Astrocyte (in vitro differentiated cells and primary cell): ENCODE data around the gene RBM47. TPM values are rescaled to one million over a fixed set of nuclear protein-coding genes. Genes with fewer than 3 reads are reported as not detected.

Experiments
- DNase-seq: peaks from one replicate; pipeline ENCODE4 v3.0.0-alpha.2; 2010; ENCODE audit warnings: low read depth
- FAIRE-seq: peaks from 2 replicates; lab custom pipeline; 2011; peaks lifted over from hg19 to GRCh38; lab: Jason Lieb, UNC
- H2AFZ ChIP-seq: 2 replicates; pipeline ENCODE4 v1.6.0; 2012; ENCODE audit warnings: low read depth, low read length, inconsistent platforms
- H3K27ac ChIP-seq: 2 replicates; pipeline ENCODE4 v1.5.1; 2011; ENCODE audit warnings: low read depth, low read length, inconsistent platforms
- H3K27me3 ChIP-seq: 2 replicates; pipeline ENCODE4 v1.6.0; 2011; ENCODE audit warnings: low read length, inconsistent platforms; ENCODE audit not compliant: insufficient read depth
- H3K36me3 ChIP-seq: 2 replicates; pipeline ENCODE4 v1.5.1; 2011; ENCODE audit warnings: low read length, inconsistent platforms; ENCODE audit not compliant: insufficient read depth
- H3K4me1 ChIP-seq: 2 replicates; pipeline ENCODE4 v1.5.1; 2011; ENCODE audit warnings: low read length, inconsistent platforms; ENCODE audit not compliant: insufficient read depth
- H3K4me2 ChIP-seq: 2 replicates; pipeline ENCODE4 v1.6.0; 2012; ENCODE audit warnings: low read length, inconsistent platforms
- H3K4me3 ChIP-seq: 2 replicates; pipeline ENCODE4 v1.5.1; 2011; ENCODE audit warnings: low read depth, mild to moderate bottlenecking, low read length, inconsistent platforms; ENCODE audit not compliant: insufficient read depth
- H3K79me2 ChIP-seq: 2 replicates; pipeline ENCODE4 v1.6.0; 2012; ENCODE audit warnings: mild to moderate bottlenecking, low read length, inconsistent platforms; ENCODE audit not compliant: insufficient read depth
- H3K9ac ChIP-seq: 2 replicates; pipeline ENCODE4 v1.6.0; 2012; ENCODE audit warnings: mild to moderate bottlenecking, low read length, inconsistent platforms
- H3K9me3 ChIP-seq: 2 replicates; pipeline ENCODE4 v1.5.1; 2012; ENCODE audit warnings: low read depth, mild to moderate bottlenecking, low read length, inconsistent platforms; ENCODE audit not compliant: insufficient read depth
- H4K20me1 ChIP-seq: 2 replicates; pipeline ENCODE4 v1.6.0; 2012; ENCODE audit warnings: low read length, inconsistent platforms; ENCODE audit not compliant: insufficient read depth
- H3K27ac Mint-ChIP-seq: one replicate; pipeline ENCODE4 v1.8.0; 2021; ENCODE audit warnings: mild to moderate bottlenecking, mixed read lengths; ENCODE audit not compliant: unreplicated experiment
- H3K27me3 Mint-ChIP-seq: one replicate; pipeline ENCODE4 v1.8.0; 2021; ENCODE audit warnings: low read depth, mixed read lengths; ENCODE audit not compliant: unreplicated experiment
- H3K36me3 Mint-ChIP-seq: one replicate; pipeline ENCODE4 v1.8.0; 2021; ENCODE audit warnings: low read depth, mixed read lengths; ENCODE audit not compliant: unreplicated experiment
- H3K4me1 Mint-ChIP-seq: one replicate; pipeline ENCODE4 v1.8.0; 2021; ENCODE audit warnings: low read depth, mixed read lengths; ENCODE audit not compliant: unreplicated experiment
- H3K4me3 Mint-ChIP-seq: one replicate; pipeline ENCODE4 v1.8.0; 2021; ENCODE audit warnings: mild to moderate bottlenecking, moderate library complexity, mixed read lengths; ENCODE audit not compliant: unreplicated experiment
- H3K9me3 Mint-ChIP-seq: one replicate; pipeline ENCODE4 v1.8.0; 2021; ENCODE audit warnings: mild to moderate bottlenecking, mixed read lengths; ENCODE audit not compliant: unreplicated experiment
- EZH2 ChIP-seq: IDR thresholded peaks from 2 replicates; pipeline ENCODE4 v1.6.1; 2012; ENCODE audit warnings: mild to moderate bottlenecking, low read length, inconsistent platforms; ENCODE audit not compliant: insufficient read depth
- total RNA-seq: library from RNA; stranded (reverse); gene quantifications from 2 replicates; pipeline ENCODE4 v1.2.1, GENCODE V29; 2021
- TF ChIP-seq, protein P1 (sequence below): IDR thresholded peaks from 2 replicates; pipeline ENCODE4 v1.5.1; 2011; ENCODE audit warnings: low read depth, mild to moderate bottlenecking, inconsistent platforms, low read length, moderate library complexity; ENCODE audit not compliant: insufficient read depth

The RBM47 gene
- total RNA-seq, 1 donor from 2014 or later, result 2.9 TPM

DNA sequence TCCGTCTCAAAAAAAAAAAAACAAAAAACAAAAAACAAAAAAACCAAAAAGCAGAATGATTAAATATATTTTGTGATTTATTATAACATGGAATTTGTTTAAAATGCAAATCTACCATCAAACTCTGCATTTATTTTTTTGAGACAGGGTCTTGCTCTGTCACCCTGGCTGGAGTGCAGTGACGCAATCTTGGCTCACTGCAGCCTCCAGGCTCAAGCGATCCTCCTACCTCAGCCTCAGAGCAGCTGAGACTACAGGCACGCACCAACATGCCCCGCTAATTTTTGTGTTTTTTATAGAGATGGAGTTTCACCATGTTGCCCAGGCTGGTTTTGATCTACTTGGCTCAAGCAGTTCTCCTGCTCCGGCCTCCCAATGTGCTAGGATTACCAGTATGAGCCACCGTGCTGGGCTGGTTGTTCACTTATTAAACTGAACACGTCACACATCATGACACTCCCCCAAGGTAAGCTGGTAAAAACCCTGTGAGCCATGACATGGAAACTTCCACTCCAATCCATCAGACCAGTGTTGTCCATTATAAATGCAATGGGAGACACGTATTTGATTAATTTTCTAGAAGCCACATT is 45.7 kb downstream of the RBM47 start:
- DNase-seq, result no peak
- Mint-ChIP-seq H3K4me1 (peaks cover 17% of the 10 kb centered on the region), H3K9me3 (no peaks in the 10 kb centered on the region), H3K27me3 (peaks cover 8% of the 10 kb centered on the region), H3K27ac (no peak overlapping the region), H3K36me3 (no peaks in the 10 kb centered on the region), H3K4me3 (no peak overlapping the region)
- Histone ChIP-seq H3K9ac (no peak overlapping the region), H3K79me2 (no peaks in the 10 kb centered on the region), H3K9me3 (no peaks in the 10 kb centered on the region), H4K20me1 (no peaks in the 10 kb centered on the region), H3K4me2 (no peak overlapping the region), H3K4me3 (no peak overlapping the region), H3K27me3 (no peaks in the 10 kb centered on the region), H3K27ac (no peak overlapping the region), H3K4me1 (peaks cover 6% of the 10 kb centered on the region), H3K36me3 (no peaks in the 10 kb centered on the region), H2AFZ (no peak overlapping the region)
- TF ChIP-seq, protein P1, sequence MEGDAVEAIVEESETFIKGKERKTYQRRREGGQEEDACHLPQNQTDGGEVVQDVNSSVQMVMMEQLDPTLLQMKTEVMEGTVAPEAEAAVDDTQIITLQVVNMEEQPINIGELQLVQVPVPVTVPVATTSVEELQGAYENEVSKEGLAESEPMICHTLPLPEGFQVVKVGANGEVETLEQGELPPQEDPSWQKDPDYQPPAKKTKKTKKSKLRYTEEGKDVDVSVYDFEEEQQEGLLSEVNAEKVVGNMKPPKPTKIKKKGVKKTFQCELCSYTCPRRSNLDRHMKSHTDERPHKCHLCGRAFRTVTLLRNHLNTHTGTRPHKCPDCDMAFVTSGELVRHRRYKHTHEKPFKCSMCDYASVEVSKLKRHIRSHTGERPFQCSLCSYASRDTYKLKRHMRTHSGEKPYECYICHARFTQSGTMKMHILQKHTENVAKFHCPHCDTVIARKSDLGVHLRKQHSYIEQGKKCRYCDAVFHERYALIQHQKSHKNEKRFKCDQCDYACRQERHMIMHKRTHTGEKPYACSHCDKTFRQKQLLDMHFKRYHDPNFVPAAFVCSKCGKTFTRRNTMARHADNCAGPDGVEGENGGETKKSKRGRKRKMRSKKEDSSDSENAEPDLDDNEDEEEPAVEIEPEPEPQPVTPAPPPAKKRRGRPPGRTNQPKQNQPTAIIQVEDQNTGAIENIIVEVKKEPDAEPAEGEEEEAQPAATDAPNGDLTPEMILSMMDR, result no peak
- no peak for TF ChIP-seq EZH2
- FAIRE-seq, result no peak

DNA sequence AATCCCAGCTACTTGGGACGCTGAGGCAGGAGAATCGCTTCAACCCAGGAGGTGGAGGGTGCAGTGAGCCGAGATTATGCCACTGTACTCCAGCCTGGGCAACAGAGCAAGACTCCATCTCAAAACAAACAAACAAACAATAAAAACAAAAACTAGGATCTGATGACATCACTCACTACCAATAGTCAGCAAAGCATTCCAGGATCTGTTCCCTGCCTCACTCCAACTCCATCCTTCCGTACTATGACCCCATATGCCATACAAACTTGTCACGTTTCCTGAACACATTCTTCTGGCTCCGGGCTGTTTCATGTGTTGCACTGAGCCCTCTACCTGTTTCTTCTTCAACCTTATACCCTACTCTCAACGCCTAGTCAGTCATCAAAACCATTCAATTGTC is 47.3 kb downstream of the RBM47 start:
- no peak overlapping the region for H3K4me3 Mint-ChIP-seq
- H3K36me3 Mint-ChIP-seq, result no peaks in the 10 kb centered on the region
- H3K27me3 Mint-ChIP-seq, result peaks cover 8% of the 10 kb centered on the region
- no peaks in the 10 kb centered on the region for H3K9me3 ChIP-seq
- H3K27me3 ChIP-seq, result no peaks in the 10 kb centered on the region
- no peak overlapping the region for H2AFZ ChIP-seq
- H3K4me1 Mint-ChIP-seq, result peaks cover 9% of the 10 kb centered on the region
- H3K4me3 ChIP-seq, result no peak overlapping the region
- FAIRE-seq (no peak), DNase-seq (no peak)
- H3K79me2 ChIP-seq, result no peaks in the 10 kb centered on the region
- no peaks in the 10 kb centered on the region for H3K36me3 ChIP-seq
- no peak for TF ChIP-seq EZH2
- TF ChIP-seq, protein P1, result no peak
- no peaks in the 10 kb centered on the region for H3K9me3 Mint-ChIP-seq
- no peak overlapping the region for H3K27ac ChIP-seq
- H3K4me1 ChIP-seq, result peaks cover 6% of the 10 kb centered on the region
- H3K9ac ChIP-seq, result no peak overlapping the region
- H3K27ac Mint-ChIP-seq, result no peak overlapping the region
- H4K20me1 ChIP-seq, result no peaks in the 10 kb centered on the region
- no peak overlapping the region for H3K4me2 ChIP-seq
